Measurements from ENCODE around the gene DYNLT4.
"Not testable (repeated sequence)": the region's sequence is repeated elsewhere in the genome, so short reads cannot be mapped to it uniquely, and the experiment has no call there.

DYNLT4 gene

DNA sequence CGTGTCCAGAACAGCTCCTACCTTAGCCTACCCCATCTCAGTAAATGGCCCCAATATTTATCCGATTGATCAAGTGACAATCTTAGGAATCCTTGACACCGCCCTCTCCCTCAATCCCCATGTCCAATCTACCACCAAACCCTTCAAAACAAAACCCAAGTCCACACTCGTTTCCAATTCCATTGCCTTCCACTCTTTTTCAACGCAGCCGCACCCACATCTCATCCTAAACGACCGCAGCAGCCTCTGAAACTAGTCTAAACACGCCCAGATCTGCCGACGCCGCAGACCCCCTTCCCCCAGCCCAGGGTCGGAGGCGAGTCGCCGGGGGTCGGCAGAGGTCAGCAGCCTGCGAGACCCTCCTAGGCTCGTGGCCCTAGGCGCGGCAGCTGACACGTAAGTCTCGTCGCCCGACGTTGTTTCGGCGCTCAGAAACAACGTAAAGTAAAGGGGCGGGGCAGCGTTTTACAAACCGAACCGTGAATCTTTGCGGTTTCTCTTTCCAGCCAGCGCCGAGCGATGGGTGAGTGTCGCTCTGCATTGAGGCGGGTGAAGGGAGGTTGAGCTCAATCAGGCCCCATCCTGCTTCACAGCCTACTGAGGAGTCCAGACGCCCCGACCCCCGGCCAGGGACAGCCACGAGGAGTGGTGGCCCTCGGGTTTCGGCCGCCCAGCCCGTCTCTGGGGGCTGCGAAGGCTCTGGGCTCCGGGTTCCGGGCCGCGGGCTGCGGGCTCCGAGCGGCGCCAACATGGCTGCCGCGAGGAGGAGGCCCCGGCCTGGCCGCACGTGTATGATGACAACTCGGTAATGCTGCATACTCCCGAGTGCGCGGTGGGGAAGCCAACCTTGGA is 31.8 kb downstream of the DYNLT4 start, which contains the start of gene RPS8:
Gene RPS8 (plus strand): TSS at position 463 of the 852 bp plus-strand sequence. CDS start 57 bp downstream, at position 520.
- DNase-seq, result peak; percentile 35 to 94 (median 84)

DNA sequence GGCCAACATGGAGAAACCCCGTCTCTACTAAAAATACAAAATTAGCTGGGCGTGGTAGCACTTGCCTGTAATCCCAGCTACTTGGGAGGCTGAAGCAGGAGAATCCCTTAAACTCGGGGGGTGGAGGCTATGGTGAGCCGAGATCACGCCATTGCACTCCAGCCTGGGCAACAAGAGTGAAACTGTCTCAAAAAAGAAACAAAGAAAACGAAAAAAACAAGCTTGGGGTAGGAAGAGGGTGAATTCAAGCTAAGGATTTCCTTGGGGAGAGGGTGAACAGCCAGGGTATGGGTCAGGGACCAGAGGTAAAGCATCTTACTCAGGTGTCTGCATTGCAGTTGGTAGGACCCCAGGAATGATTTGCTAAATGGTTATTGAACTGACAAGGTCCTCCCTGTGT is 40.7 kb downstream of the DYNLT4 start:
- not testable (repeated sequence) for DNase-seq

DNA sequence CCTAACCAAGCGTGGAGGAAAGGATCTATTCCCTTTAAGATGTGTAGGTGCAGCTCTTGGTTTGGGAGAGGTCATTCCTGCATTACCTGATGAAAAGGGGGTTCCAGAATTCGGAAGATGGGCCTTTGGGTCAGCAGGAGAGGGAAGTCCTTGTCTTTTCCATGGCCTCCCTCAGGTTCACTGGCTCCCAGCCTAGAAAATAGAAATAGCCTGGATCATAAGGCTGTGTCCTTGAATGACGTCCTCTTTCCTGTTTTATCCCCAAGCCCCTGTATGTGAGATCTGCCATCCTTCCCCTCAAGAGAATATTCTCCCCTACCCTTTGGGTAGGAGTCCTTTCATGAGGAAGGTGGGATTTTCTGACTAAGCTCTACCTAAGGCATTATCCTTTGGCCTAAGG is 46.3 kb downstream of the DYNLT4 start:
- no peak for DNase-seq

DNA sequence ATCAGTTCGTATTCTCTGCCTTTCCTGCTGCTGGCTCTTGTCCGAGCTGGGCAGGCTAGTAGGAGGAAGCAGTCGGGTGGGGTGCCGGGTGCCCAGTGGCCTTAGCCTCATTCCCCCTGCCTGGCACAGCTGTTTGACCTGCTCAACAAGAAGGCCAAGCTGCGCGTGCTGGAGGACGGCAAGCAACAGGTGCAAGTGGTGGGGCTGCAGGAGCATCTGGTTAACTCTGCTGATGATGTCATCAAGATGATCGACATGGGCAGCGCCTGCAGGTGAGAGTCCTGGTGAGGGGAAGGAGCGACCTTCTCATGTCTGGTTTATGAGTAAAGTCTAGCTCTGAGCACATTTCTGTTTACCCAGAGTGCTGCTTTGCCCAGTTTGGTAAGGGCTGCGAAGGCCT is 48.1 kb downstream of the DYNLT4 start:
- no peak for DNase-seq

DNA sequence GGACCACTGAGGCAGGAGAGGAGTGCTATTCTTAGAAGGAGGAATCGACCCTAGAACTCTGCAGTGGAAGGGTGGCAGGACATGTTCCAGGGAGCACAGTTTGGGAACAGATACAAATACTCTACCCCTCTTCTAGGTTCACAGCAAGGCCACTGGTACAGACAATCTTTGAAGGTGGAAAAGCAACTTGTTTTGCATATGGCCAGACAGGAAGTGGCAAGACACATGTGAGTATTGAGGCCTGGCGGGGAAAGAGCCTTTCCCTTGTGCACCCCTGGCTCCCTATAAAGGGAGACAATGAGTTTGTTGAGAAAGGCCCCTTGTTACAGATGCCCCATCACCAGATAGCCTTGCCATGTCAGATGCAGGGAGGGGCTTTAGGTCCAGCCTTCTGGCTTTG is 49.7 kb downstream of the DYNLT4 start:
- DNase-seq, result no peak

All from amygdala (tissue), 56 donors.